Ovary (tissue), 9 donors: ENCODE measurements around the gene REV1. TPM values are rescaled to one million over a fixed set of nuclear protein-coding genes. Genes with fewer than 3 reads are reported as not detected.
"Not testable (repeated sequence)": the region's sequence is repeated elsewhere in the genome, so short reads cannot be mapped to it uniquely, and the experiment has no call there.

Experiments
- DNase-seq, 5 donors: peaks; one replicate each; pipeline ENCODE4 v3.0.0-alpha.2; 2019 to 2020
- H3K27ac ChIP-seq, 2 donors: fragments of 200-600 bp; one replicate each; pipeline versions ENCODE4 v1.5.1 to v1.8.0; 2019 to 2022
- H3K27me3 ChIP-seq: fragments of 200-600 bp; one replicate; pipeline ENCODE4 v1.8.0; 2022
- H3K36me3 ChIP-seq: fragments of 200-600 bp; sonication (generic); one replicate; pipeline ENCODE4 v1.5.1; 2019
- H3K4me1 ChIP-seq: one replicate; pipeline ENCODE4 v1.8.1; 2013; ENCODE audit warnings: mild to moderate bottlenecking, moderate library complexity; ENCODE audit not compliant: insufficient read depth
- H3K4me3 ChIP-seq: fragments of 200-600 bp; sonication (generic); one replicate; pipeline ENCODE4 v1.5.1; 2017
- H3K9me3 ChIP-seq, 2 donors: fragments of 200-600 bp in 1 of 2; sonication (generic) in 1 of 2; one replicate each; pipeline versions ENCODE4 v1.5.1 to v1.8.1; 2013 to 2019; ENCODE audit warnings: mild to moderate bottlenecking in 1 of 2, moderate library complexity in 1 of 2
- EP300 ChIP-seq: sonication (generic); formaldehyde crosslinking; IDR thresholded peaks from one replicate; pipeline ENCODE4 v1.6.1; 2017; ENCODE audit warnings: antibody characterized with exemption
- POLR2A ChIP-seq: fragments of 450-650 bp; IDR thresholded peaks from one replicate; pipeline ENCODE4 v1.6.1; 2017; ENCODE audit warnings: antibody characterized with exemption, mild to moderate bottlenecking, moderate library complexity
- WGBS, 3 donors: extraction: QIAGEN DNeasy Blood & Tissue Kit in 1 of 3; methylation state at CpG; one replicate each; pipeline versions ENCODE4 v1.1.5 to v1.1.7; 2013 to 2017; 5-methylcytosine and 5-hydroxymethylcytosine counted together
- intact Hi-C, 4 donors: fragments of 100-400 bp; cut with DNase I; formaldehyde crosslinking; loops; one replicate each; pipeline versions ENCODE4 v1.11.0 to v1.15.1; 2022 to 2023
- polyA plus RNA-seq, 2 donors: library from polyadenylated mRNA; stranded (reverse); fragments of 200-250 nt in 1 of 2; fragments of 350-450 nt in 1 of 2; fragmentation: Illumina TruSeq in 1 of 2; extraction: RNeasy Lipid Tissue Mini Kit (QIAGEN cat#74804) in 1 of 2; gene quantifications; one replicate each; pipeline ENCODE4 v1.2.3, GENCODE V29; 2013 to 2014
- total RNA-seq, 7 donors: library from RNA; depleted of rRNA in 2 of 7; stranded (reverse); fragments of >200 nt in 2 of 7; fragmentation: NEBNext Ultra II Directional in 3 of 7; extraction: Animal tissue kit (Norgen Biotek cat#: 25700) in 3 of 7; gene quantifications; one replicate each; pipeline versions ENCODE4 v1.1.0 to v1.2.4, GENCODE V29; 2016 to 2023
- TF ChIP-seq, protein P1 (sequence below), 3 donors: fragments of 450-650 bp in 2 of 3; fragments of 200-600 bp in 1 of 3; IDR thresholded peaks; one replicate each; pipeline versions ENCODE4 v1.5.1 to v1.8.0; 2016 to 2022; ENCODE audit warnings: antibody characterized with exemption in 3 of 3, mild to moderate bottlenecking in 1 of 3
- donor health status: DM: no; HTN: no; CAD: no; lungs with moderate emphysema.
- donor health status: DM: no; HTN: no; CAD: no.
- donor health status: Bipolar disorder and iron deficiency.
- donor health status: DM: yes; HTN: yes; CAD: no.
- donor health status: DM: no; HTN: no; CAD: no.
- donor health status: DM: yes; HTN: yes; CAD: no.

The REV1 gene
- total and polyA plus RNA-seq, 9 donors: 25.4 to 63.3 (median 43.6) TPM

DNA sequence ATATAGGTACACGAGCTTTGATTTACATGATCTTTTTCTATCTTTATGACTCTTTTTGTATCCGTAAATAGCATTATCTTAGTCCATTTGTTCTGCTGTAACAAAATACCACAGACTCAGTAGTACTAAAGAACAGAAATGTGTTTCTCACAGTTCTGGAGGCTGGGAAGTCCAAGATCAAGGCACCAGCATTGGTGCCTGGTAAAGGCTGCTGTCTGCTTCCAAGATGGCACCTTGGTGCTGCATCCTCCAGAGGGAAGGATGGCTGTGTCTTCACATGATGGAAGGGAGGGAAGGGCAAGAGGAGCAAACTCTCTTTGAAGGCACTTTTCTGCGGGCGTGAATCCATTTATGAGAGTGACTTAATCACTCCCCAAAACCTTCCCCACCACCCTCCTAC, 116.7 kb downstream of the REV1 start:
- no peak for TF ChIP-seq EP300
- TF ChIP-seq POLR2A: no peak
- TF ChIP-seq, protein P1, sequence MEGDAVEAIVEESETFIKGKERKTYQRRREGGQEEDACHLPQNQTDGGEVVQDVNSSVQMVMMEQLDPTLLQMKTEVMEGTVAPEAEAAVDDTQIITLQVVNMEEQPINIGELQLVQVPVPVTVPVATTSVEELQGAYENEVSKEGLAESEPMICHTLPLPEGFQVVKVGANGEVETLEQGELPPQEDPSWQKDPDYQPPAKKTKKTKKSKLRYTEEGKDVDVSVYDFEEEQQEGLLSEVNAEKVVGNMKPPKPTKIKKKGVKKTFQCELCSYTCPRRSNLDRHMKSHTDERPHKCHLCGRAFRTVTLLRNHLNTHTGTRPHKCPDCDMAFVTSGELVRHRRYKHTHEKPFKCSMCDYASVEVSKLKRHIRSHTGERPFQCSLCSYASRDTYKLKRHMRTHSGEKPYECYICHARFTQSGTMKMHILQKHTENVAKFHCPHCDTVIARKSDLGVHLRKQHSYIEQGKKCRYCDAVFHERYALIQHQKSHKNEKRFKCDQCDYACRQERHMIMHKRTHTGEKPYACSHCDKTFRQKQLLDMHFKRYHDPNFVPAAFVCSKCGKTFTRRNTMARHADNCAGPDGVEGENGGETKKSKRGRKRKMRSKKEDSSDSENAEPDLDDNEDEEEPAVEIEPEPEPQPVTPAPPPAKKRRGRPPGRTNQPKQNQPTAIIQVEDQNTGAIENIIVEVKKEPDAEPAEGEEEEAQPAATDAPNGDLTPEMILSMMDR (IDR thresholded peaks at IDR 0.05): no peak
- no peaks in the 10 kb centered on the region for H3K36me3 ChIP-seq
- intact Hi-C loops: no loop called here
- no peak for DNase-seq
- no peaks in the 10 kb centered on the region for H3K9me3 ChIP-seq
- H3K27ac ChIP-seq: no peak overlapping the region
- H3K4me1 ChIP-seq: no peaks in the 10 kb centered on the region
- 97 to 98% (median 98%) methylated on average over 4 of the region's 4 CpGs for WGBS, 3 donors
- H3K4me3 ChIP-seq: no peak overlapping the region
- H3K27me3 ChIP-seq: no peaks in the 10 kb centered on the region

DNA sequence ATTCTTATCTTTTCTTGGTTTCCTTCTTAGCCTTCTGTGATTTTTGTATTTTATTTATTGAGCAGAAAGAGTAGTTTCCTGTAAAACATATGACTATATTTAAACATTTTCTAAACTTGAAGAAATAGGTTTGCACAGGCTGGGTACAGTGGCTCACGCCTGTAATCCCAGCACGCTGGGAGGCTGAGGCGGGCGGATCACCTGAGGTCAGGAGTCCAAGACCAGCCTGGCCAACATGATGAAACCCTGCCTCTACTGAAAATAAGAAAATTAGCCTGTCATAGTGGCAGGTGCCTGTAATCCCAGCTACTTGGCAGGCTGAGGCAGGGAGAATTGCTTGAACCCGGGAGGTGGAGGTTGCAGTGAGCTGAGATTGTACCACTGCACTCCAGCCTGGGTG, 121.0 kb downstream of the REV1 start:
- H3K9me3 ChIP-seq, H3K36me3 ChIP-seq, H3K27ac ChIP-seq, DNase-seq, H3K4me1 ChIP-seq, H3K4me3 ChIP-seq, intact Hi-C loops, H3K27me3 ChIP-seq: not testable (repeated sequence)
- 98 to 99% (median 98%) methylated on average over 5 of the region's 5 CpGs for WGBS, 3 donors

DNA sequence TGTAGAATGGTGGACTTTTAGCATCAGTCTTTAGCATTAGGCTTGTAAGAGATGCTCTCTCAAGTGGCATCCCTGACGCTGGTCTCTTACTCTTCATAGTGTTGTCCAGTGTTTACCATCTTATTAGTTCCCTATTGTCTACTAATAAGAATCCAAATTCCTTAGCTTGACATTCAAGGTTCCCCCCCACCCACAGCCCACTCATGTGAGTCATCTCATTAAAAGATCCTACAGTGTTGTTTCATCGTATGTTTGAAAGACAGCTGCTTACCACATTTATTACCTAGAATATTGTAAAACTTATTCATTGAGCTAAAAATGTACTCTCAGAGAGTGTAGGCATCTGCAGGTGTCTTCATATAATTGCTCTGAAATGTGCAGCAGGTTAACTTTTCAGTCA, 124.2 kb downstream of the REV1 start:
- H3K4me1 ChIP-seq: no peaks in the 10 kb centered on the region
- H3K4me3 ChIP-seq: no peak overlapping the region
- no peaks in the 10 kb centered on the region for H3K9me3 ChIP-seq
- no peak for DNase-seq
- no peaks in the 10 kb centered on the region for H3K27me3 ChIP-seq
- intact Hi-C loops: no loop called here
- no peak for TF ChIP-seq EP300
- TF ChIP-seq, protein P1 (IDR thresholded peaks at IDR 0.05): no peak
- TF ChIP-seq POLR2A: no peak
- H3K36me3 ChIP-seq: no peaks in the 10 kb centered on the region
- WGBS, 3 donors: 73 to 87% (median 82%) methylated on average over 2 of the region's 2 CpGs
- no peak overlapping the region for H3K27ac ChIP-seq

DNA sequence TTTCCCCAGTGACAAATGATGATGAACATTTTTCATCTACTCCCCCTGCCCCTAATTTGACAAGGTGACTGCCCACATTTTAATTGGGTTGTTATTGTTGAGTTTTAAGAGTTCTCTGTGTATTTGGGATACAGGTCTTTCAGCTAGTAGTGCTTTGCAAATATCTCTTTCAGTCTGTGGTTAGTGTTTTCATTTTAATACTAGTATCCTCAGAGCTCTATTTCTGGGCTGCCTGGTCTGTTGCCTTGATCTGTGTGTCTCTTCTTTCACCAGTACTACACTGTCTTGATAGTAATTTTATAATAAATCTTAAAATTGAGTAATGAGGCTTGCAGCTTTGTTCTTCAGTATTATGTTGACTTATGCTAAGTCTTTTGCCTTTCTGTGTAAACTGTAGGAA, 133.0 kb downstream of the REV1 start:
- no peak overlapping the region for H3K4me3 ChIP-seq
- H3K9me3 ChIP-seq: no peaks in the 10 kb centered on the region
- intact Hi-C loops: no loop called here
- no peak overlapping the region for H3K27ac ChIP-seq
- no peak for DNase-seq
- no peaks in the 10 kb centered on the region for H3K36me3 ChIP-seq
- H3K4me1 ChIP-seq: no peaks in the 10 kb centered on the region
- TF ChIP-seq EP300: no peak
- TF ChIP-seq POLR2A: no peak
- TF ChIP-seq, protein P1 (IDR thresholded peaks at IDR 0.05): no peak
- no peaks in the 10 kb centered on the region for H3K27me3 ChIP-seq

DNA sequence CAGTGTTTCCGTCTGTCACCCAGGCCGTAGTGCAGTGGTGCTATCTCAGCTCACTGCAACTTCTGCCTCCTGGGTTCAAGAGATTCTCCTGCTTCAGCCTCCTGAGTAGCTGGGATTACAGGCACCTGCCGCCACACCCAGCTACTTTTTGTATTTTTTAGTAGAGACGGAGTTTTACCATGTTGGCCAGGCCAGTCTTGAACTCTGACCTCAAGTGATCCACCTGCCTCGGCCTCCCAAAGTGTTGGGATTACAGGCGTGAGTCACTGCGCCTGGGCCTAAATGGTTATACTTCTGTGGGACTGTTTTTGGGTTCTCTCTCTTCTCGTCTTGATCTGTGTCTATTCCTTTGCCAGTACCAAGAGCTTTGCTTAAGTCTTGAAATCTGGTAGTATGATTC, 135.0 kb downstream of the REV1 start:
- H3K27ac ChIP-seq, H3K4me3 ChIP-seq: not testable (repeated sequence)
- WGBS, 3 donors: 93 to 96% (median 96%) methylated on average over 8 of the region's 8 CpGs

DNA sequence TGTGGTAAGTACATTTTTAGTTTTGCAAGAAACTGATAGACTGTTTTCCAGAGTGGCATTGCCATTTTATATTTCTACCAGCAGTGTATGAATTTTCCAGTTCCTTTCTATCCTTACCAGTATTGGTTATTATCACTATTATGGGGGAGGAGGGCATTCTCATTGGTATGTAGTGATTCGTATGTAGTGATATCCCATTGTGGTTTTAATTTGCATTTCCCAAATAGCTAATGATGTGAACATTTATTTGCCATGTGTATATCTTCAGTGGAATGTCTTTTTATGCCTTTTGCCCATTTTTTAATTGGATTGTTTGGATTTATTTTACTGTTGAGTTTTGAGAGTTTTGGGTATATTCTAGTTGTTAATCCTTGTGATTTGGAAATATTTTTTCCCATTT, 135.7 kb downstream of the REV1 start:
- Histone ChIP-seq H3K27ac (no peak overlapping the region), H3K9me3 (no peaks in the 10 kb centered on the region), H3K4me1 (no peaks in the 10 kb centered on the region), H3K27me3 (no peaks in the 10 kb centered on the region), H3K36me3 (no peaks in the 10 kb centered on the region), H3K4me3 (no peak overlapping the region)
- intact Hi-C loops: no loop called here
- TF ChIP-seq EP300: no peak
- no peak for TF ChIP-seq POLR2A
- TF ChIP-seq, protein P1 (IDR thresholded peaks at IDR 0.05): no peak
- no peak for DNase-seq
- 53 to 73% (median 64%) methylated on average over 1 of the region's 1 CpG for WGBS, 3 donors

More for the DNA sequence above, 135.0 kb downstream of the REV1 start:
- intact Hi-C loops, H3K4me1 ChIP-seq, DNase-seq, H3K9me3 ChIP-seq, H3K27me3 ChIP-seq, H3K36me3 ChIP-seq: not testable (repeated sequence)
